Right lung (tissue), 5 donors: ENCODE results near the gene COMMD7. TPM values are rescaled to one million over a fixed set of nuclear protein-coding genes. Genes with fewer than 3 reads are reported as not detected.

Source experiments
- polyA plus RNA-seq, 5 donors: library from polyadenylated mRNA; unstranded; fragments of 120-200 nt; gene quantifications; one replicate each; pipeline versions ENCODE4 v1.2.1 to v1.2.3, GENCODE V29; 2013; ENCODE audit warnings: inconsistent platforms in 1 of 5, low replicate concordance in 1 of 5; ENCODE audit not compliant: insufficient read length in 5 of 5, insufficient read depth in 1 of 5

COMMD7 gene
- polyA plus RNA-seq, 5 donors: 56.1 to 60.7 (median 57.9) TPM

Other genes starting within 250 kb of the COMMD7 start
- 10 to 100 TPM; 31.0 to 41.4 (median 39.2) TPM for gene NOL4L, start 158.1 kb downstream of the COMMD7 start, polyA plus RNA-seq
- under 1 TPM; 0.09 to 0.37 (median 0.28) TPM for gene C20orf203, start 69.5 kb downstream of the COMMD7 start, polyA plus RNA-seq
- gene DNMT3B, start 18.9 kb upstream of the COMMD7 start, polyA plus RNA-seq: 1 to 10 TPM; 5.6 to 8.0 (median 6.4) TPM
- 10 to 100 TPM; 77.4 to 95.1 (median 80.9) TPM for gene MAPRE1, start 76.5 kb upstream of the COMMD7 start, polyA plus RNA-seq
- under 1 TPM in 2 of 5 donors, not detected in 3; 0.18 to 0.26 TPM for gene EFCAB8, start 115.5 kb upstream of the COMMD7 start, polyA plus RNA-seq